Activated CD8-positive, alpha-beta memory T cell treated with anti-CD3 and anti-CD28 coated beads for 1 hour (primary cell): ENCODE results near the gene FRMPD2.

ENCODE experiments used
- DNase-seq, 2 donors: peaks; one replicate each; pipeline ENCODE4 v3.0.0-alpha.2; 2020; ENCODE audit warnings: low read depth in 1 of 2; ENCODE audit errors: extremely low read depth in 1 of 2

Gene FRMPD2, protein sequence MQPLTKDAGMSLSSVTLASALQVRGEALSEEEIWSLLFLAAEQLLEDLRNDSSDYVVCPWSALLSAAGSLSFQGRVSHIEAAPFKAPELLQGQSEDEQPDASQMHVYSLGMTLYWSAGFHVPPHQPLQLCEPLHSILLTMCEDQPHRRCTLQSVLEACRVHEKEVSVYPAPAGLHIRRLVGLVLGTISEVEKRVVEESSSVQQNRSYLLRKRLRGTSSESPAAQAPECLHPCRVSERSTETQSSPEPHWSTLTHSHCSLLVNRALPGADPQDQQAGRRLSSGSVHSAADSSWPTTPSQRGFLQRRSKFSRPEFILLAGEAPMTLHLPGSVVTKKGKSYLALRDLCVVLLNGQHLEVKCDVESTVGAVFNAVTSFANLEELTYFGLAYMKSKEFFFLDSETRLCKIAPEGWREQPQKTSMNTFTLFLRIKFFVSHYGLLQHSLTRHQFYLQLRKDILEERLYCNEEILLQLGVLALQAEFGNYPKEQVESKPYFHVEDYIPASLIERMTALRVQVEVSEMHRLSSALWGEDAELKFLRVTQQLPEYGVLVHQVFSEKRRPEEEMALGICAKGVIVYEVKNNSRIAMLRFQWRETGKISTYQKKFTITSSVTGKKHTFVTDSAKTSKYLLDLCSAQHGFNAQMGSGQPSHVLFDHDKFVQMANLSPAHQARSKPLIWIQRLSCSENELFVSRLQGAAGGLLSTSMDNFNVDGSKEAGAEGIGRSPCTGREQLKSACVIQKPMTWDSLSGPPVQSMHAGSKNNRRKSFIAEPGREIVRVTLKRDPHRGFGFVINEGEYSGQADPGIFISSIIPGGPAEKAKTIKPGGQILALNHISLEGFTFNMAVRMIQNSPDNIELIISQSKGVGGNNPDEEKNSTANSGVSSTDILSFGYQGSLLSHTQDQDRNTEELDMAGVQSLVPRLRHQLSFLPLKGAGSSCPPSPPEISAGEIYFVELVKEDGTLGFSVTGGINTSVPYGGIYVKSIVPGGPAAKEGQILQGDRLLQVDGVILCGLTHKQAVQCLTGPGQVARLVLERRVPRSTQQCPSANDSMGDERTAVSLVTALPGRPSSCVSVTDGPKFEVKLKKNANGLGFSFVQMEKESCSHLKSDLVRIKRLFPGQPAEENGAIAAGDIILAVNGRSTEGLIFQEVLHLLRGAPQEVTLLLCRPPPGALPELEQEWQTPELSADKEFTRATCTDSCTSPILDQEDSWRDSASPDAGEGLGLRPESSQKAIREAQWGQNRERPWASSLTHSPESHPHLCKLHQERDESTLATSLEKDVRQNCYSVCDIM (N-terminal part only)

DNA sequence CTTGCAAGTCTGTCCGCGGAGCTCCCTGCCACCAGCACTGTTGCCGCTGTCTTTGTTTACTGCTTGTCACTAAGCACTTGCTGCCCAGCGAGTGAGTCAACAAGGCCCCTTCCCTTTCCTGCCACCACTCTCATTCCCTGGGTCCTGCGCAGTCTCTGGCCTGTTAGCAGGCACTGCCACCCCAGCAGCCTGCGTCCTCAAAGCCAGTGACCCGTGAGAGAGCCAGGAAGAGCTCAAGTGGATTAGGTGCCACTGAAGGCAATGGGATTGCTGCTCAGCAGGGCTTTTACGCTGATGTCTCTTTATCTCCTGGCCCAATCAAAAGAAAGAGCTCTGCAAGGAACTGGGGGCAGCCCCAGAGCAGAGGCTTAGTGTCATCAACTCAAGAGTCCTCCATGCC, at the start of gene FRMPD2:
Gene FRMPD2, minus strand, starts transcription at position 61 of the 400 bp plus-strand sequence. CDS start 129 bp downstream, outside the sequence.
- no peak for DNase-seq

DNA sequence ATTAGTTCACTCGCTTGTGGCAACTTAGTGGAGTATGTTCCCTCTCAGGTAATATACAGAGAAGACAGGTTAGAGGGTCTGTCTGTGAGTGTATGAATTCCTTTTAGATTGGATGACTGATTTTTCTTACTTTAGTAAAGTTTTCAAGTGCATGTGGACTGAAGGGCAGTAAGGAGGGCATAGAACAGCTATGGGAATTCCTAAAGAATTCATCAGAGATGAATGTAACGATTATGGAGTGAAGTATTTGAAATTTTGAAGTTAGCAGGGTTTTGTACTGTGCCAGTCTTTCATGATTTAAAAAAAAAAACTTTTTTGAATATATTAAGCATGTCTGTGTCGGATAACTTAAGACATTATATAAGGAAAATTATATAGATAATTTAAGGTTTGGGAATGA, 47.5 kb upstream of the FRMPD2 start:
- DNase-seq: no peak

DNA sequence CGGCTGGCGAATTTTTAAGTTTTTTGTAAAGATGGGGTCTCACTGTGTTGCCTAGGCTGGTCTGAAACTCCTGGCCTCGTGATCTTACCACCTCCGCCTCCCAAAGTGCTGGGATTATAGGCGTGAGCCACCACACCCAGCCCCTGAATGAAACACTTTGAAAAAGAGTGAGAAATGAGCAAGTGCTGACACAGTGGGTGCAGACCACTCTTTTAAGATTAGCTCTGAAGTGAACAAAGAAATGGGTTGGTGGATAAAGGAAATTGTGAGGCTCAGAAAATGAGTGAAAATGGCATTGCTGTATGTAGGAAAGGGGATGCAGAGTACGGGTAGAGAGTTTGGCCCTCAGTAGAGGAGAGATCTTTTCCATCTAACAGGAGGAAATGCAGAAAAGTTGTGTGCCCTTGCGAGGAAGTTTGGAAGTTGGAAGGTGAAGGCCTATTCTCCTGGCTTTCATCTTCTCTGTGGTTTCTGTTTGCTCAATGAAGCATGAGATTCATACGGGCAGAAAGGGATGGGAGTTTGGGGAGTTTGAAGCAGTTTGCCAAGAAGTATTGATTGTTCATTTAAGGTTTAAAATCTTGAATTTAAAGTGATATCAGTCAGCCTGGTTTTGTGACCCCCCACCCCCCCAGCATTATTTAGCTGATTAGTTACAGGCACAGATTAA, 43.0 kb upstream of the FRMPD2 start:
- no peak for DNase-seq

DNA sequence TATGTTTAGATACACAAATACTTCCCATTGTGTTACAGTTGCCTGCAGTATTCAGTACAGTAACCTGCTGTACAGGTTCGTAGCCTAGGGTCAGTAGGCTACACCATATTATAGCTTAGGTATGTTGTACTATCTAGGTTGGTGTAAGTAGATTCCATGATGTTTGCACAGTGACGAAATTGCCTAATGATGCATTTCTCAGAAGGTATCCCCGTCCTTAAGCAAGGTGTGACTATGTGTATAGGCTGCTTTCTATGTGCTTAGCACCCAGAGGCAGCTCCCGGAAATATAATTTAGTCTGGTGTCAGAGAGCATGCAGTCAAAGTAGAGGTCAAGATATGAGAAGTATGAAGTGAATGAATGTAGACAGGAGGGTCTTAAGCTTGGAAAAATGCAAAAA, 41.7 kb upstream of the FRMPD2 start:
- no peak for DNase-seq

DNA sequence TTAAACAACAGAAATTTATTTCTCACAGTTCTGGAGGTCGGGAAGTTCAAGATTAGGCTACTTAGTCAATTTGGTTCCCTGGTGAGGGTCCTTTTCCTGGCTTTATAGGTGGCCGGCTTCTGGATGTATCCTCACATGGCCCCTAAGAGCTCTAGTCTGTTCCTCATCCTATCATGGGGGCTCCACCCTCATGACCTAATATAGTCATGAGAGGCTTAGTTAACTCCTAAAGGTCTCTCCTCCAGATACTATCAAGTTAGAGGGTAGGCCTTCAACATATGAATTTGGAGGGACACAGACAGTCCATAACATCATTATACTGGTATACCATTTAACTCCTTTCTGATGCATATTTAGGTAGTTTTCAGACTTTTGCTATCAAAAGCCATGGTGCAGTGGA, 39.6 kb upstream of the FRMPD2 start:
- DNase-seq: no peak

DNA sequence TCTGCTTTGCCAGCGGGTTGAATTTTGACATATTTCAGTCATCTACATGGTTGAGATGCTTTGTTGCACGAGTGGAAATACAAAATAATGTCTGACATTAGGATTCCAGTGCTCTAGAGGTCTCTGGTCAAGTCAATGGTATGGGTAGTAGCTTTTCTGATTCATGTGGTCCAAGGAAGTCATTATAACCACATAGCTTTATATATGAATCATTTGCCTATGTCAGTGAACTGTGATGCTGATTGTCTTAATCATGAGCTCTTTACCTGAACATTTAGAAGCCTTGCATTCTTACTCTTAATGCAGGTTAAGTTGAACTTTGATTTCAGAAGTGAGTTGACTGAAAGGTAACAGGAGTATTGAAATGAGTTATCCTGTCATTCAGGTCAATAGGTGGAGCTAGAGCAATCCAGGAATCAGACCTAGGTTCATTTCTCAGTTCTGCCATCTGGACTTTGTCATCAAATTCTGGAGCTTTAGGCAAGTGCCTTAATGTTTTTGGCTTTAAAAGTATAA, 35.3 kb upstream of the FRMPD2 start:
- no peak for DNase-seq

DNA sequence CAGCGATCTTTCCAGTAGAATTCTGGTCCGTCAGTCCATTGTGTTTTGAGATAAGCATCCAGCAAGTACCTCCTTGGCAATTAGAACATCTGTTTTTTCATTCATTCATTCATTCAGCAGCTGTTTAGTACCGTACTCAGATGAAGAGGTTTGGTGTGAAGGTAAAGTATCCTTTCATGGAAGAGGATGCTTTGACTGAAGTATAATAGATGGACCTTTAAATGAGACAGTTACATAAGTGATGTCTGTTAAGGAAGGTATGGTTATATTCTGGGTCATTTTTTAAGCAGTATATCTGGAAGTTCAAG, 33.2 kb upstream of the FRMPD2 start:
- no peak for DNase-seq

DNA sequence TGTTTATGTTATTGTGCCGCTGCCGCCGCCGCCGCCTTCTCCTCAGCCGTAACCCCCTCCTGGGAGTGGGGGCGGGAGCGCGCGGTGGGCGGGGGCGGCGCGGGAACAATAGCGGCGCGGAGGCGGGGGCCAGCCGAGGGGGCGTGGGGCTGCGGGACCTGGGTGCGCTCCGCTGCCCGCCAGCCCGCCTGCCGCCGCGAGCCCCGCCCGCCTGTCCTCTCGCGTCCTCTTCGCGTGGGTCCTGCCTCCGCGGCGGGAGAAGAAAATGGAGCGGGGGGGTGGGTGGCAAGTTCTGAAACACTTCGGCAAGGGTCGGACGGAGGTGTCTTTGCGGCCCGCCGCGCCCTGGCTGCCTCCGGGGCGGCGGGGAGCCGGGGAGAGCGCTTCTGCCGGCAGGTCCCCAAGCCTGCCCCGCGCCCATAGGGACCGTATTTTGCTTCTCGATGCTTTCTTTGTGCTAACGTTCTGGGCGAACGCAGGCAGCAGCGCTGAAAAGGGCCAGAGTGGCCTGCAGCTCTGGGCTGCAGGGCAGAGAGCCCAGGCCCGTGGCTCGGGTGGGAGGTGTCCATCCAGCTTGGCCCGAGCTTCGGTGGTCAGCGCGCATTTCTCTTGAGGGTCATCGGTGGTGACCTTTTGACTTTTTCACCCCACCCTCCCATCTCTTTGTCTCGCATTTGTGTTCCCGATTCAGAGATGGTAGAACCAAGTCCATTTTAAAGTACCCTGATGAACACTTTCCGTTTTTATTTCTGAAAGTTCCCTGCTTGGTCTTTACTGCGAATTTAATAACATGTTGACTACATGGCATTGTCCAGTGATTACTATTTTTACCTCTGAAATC, 32.6 kb upstream of the FRMPD2 start:
- DNase-seq: peak; percentile 31 to 61

DNA sequence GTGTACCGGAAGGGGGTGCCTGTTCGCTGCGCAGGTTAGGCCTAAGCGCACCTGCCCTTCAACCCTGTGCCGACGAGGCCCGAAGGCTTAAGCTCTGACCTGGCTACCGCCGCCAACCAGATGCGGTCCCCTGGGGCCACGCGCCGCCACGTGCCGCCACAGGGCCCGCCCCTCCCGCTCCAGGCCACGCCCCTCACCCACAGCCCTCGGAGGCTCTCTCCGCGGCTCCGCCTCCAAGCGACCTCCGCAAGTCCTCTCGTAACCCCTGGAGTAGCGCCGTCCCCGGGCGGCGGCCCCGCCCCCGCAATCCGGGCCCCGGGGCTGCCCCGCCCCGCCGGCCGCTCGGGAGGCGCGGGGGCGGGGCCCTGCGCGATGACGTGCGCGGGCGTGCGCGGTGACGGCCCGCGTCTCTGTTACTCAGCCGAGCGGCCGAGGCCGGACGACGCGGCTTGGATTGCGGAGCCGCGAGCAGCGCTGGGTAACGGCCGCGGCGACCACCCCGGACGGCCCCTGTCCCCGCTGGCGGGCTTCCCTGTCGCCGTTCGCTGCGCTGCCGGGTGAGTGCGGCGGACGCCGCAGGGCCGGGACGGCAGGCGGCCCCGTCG, 31.9 kb upstream of the FRMPD2 start, which contains the start of gene MAPK8:
Gene MAPK8, plus strand, starts transcription at position 413 of the 605 bp plus-strand sequence. CDS start 94,984 bp downstream, outside the sequence.
- peak; percentile 72 to 84 for DNase-seq

DNA sequence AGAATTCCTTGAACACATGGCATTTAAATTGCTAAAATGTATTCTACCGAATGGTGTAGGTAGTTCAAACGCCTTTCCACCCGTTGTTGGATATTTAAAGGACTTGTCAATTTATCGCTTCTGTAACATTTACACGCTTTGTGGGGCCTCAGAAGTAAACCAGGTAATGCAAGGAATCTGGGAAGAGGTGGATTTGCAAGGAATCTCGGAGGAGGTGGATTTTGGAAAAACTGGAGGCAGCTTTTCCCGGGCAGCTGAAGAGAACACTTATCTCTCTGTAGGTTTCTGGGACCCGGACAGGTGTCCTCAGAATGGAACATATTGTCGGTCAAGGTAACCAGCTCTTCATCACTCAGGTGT, 31.4 kb upstream of the FRMPD2 start:
- DNase-seq: no peak

DNA sequence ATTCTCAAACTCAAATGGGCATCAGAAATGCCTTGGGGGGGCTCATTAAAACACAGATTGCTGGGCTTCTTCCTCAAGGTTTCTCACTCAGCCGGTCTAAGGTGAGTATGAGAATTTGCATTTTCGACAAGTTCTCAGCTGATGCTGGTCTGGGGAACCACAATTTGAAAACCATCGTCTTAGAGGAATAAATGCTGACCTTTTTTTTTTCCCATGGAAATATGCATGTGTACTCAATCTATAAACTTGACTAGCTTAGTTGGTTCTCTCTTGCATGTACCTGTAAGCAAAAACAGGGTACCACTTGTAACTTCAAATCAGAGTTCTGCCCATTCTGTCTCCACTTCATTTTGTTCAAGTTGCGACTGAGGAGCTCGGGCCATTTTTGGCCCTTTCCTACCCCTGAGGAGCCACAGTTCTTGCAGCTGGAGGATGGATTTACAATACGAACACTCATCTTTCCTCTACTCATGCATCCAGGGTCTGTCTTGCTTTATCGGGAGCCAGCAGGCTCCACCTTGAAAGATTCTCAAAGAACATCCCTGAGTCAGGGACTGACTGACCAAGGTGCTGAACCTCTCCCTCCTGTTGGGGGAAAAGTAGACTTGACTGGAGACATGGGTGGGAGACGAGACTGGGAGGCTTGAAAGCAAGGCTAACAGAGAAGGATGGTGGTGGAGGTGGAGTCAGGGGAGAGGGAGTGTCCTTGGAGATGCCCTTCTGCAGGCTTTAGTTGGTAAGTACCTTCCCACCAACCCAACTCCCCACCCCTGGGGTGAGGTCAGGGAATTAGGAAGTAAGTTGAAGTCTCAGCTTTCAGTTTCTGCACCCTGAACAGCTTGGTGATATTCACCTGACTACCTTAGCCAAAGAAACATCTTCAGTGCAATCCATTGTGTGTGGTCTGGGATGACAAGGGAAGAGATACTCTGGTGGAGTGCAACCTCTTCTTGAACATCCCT, 28.3 kb upstream of the FRMPD2 start:
- no peak for DNase-seq

DNA sequence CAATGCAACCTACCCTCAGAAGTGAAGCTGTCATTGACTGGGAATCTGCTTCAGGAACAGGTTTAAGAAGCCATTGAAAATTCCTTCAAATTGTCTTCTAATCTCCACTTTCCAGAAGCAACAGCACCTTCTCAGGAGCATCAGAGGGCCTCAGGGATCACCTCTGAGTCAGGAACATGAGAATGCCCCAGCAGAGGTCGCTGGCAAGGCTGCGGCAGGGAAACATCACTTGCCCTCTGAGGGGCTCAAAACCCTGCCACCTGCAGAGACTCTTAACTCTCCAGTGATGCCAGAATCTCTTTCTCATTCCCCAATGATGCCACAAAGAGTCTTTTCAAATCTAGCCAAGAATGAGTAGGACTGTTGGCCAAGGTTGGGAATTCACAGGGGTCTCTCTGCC, 26.1 kb upstream of the FRMPD2 start:
- DNase-seq: no peak

DNA sequence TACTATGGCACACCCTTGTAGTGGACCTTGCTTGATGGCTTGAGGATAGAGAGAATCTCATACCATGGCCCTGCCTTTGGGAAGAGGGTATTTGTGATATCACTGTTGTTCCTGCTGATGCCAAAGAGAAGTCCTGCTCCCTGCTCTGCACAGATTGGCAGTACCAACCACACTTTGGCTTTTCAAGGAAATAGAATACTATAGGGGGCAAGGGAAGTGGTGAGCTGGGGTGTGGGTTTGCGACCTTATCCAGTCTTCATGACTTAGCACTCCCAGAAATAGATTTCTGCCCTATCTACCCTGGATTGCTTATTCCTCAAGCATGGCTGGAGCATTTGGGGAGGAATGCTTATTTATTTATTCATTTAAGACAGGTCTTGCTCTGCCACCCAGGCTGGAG, 25.2 kb upstream of the FRMPD2 start:
- DNase-seq: no peak

DNA sequence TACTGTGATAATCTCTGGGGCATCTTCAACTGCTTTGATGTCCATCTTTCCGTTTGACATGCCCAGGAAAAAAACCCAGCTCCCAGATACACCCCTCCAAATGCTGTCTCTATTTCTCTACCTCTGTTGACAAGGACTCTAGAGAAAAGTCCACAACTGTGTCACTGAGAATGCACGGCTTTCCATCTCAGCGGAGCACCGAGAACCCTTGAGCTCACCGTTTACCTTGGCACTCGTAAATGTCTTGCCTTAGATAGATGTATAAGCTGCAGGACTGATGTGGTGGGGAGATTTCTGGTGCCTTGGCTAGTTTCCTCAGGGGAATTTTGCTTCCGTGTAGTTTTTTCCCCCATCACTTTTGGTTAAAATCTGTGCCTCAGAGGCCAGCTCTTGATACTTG, 24.6 kb upstream of the FRMPD2 start:
- DNase-seq: no peak

DNA sequence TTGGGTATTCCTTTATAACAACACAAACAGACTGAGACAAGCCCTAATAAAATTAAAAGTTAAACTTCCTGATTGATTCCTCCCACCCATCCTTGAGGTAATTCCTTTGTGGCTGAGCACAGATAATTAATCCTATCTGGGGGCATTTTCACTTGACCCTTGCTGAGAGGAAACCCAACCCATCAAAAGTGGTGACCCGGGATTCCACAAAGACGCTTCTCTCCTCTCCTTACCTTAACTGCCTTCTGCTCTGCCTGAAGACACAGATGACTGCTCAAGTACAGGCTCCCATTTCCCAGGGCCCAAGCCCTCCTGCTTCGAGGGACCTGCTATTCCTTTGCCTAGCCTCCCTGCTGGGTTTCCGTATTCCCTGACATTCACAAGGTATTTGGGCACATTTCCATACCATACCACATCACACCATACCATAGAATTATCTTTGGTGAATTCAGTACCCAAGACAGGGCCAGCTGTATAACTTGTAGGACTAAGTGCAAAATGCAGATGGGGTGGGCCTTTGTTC, 22.1 kb upstream of the FRMPD2 start:
- DNase-seq: no peak

DNA sequence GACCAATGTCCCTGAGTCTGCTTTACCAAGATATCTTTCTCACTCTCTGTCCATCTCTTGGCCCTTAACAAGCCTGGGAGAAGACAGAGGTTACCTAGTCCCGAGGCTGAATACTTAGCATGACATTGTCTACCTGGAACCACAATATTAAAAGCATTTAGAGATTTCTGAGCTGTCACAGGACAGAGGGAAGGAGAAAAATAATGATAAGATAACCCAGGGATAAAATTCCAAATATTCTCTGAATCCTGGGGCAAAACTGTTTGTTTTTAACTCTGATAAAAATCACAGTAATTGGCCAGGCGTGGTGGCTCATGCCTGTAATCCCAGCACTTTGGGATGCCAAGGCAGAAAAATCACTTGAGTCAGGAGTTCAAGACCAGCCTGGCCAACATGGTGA, 19.9 kb upstream of the FRMPD2 start:
- no peak for DNase-seq

DNA sequence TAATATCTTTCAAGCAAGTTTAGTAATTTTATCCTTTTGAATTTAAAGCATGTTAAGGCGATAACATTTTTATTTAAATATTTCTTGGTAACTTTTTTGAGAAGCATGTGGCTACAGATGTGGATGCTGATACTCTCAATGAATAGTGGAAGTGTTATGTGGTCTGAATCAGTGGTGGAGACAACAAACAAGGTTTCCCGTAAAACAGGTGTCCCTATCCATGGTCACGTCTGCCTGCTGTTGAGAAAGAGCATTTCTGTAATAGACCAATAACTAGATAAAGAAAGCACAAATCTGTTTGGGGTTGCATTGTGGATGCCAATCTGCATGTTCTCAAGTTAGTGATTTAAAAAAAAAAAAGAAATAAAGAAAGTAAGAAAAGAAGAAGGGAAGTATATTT, 18.1 kb upstream of the FRMPD2 start:
- DNase-seq: no peak

DNA sequence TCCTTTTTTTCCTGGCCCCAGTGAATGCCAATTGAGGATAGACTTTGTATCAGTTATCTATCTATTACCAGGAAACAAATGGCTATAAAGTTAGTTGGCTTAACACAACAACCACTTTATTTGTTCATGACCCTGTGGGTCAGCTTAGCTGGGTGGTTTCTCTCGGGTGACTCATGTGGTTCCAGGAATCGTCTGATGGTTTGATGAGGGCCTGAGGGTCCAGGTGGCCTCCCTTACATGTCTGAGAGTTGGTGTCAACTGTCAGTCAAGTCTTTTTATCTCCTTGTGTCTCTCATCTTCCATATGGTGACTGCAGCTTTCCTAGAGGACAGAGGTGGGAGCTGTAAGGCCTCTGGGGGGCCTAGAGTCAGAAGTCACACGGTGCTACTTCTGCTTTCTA, 16.7 kb upstream of the FRMPD2 start:
- no peak for DNase-seq
